KOPT-K1 (cell line): ENCODE data around the gene EHD3.

Source experiments
- H3K27ac ChIP-seq: fragments of 200-600 bp; sonication (generic); 2 replicates; pipeline ENCODE4 v1.5.1; 2016; ENCODE audit warnings: antibody characterized with exemption, mild to moderate bottlenecking, low read depth, low read length; ENCODE audit not compliant: poor library complexity, severe bottlenecking
- H3K36me3 ChIP-seq: fragments of 200-600 bp; sonication (generic); 2 replicates; pipeline ENCODE4 v1.5.1; 2017; ENCODE audit warnings: antibody characterized with exemption, mild to moderate bottlenecking, low read length, moderate library complexity; ENCODE audit not compliant: insufficient read depth
- H3K9me3 ChIP-seq: fragments of 200-600 bp; sonication (generic); 2 replicates; pipeline ENCODE4 v1.5.1; 2017; ENCODE audit warnings: antibody characterized with exemption, low read length, mild to moderate bottlenecking; ENCODE audit not compliant: insufficient read depth, poor library complexity, severe bottlenecking

The EHD3 gene

GRCh38 chr2:31223026-31223425 lies 10.9 kb upstream of the EHD3 start:
- Histone ChIP-seq H3K9me3 (no peaks in the 10 kb centered on the region), H3K36me3 (no peaks in the 10 kb centered on the region), H3K27ac (no peak overlapping the region)

GRCh38 chr2:31223749-31224148 lies 10.2 kb upstream of the EHD3 start:
- H3K9me3 ChIP-seq, result no peaks in the 10 kb centered on the region
- H3K36me3 ChIP-seq, result no peaks in the 10 kb centered on the region
- no peak overlapping the region for H3K27ac ChIP-seq

- H3K27ac ChIP-seq, result no peak overlapping the region
- H3K9me3 ChIP-seq, result no peaks in the 10 kb centered on the region
- H3K36me3 ChIP-seq, result no peaks in the 10 kb centered on the region
Measured at GRCh38 chr2:31226266-31226665, 7.7 kb upstream of the EHD3 start.

GRCh38 chr2:31227110-31227509 lies 6.8 kb upstream of the EHD3 start:
- H3K9me3 ChIP-seq, result no peaks in the 10 kb centered on the region
- H3K27ac ChIP-seq, result no peak overlapping the region
- no peaks in the 10 kb centered on the region for H3K36me3 ChIP-seq

GRCh38 chr2:31227711-31228125 lies 6.2 kb upstream of the EHD3 start:
- Histone ChIP-seq H3K36me3 (no peaks in the 10 kb centered on the region), H3K27ac (no peak overlapping the region), H3K9me3 (no peaks in the 10 kb centered on the region)

GRCh38 chr2:31228717-31229116 lies 5.2 kb upstream of the EHD3 start:
- H3K36me3 ChIP-seq, result no peaks in the 10 kb centered on the region
- no peaks in the 10 kb centered on the region for H3K9me3 ChIP-seq
- no peak overlapping the region for H3K27ac ChIP-seq

GRCh38 chr2:31230751-31231150 lies 3.2 kb upstream of the EHD3 start:
- Histone ChIP-seq H3K27ac (no peak overlapping the region), H3K36me3 (no peaks in the 10 kb centered on the region), H3K9me3 (no peaks in the 10 kb centered on the region)

- Histone ChIP-seq H3K9me3 (no peaks in the 10 kb centered on the region), H3K36me3 (no peaks in the 10 kb centered on the region), H3K27ac (no peak overlapping the region)
Measured at GRCh38 chr2:31231571-31232302, 2.2 kb upstream of the EHD3 start.

GRCh38 chr2:31232586-31232985 lies 1.4 kb upstream of the EHD3 start:
- Histone ChIP-seq H3K9me3 (no peaks in the 10 kb centered on the region), H3K36me3 (no peaks in the 10 kb centered on the region), H3K27ac (no peak overlapping the region)

- H3K36me3 ChIP-seq, result no peaks in the 10 kb centered on the region
- H3K9me3 ChIP-seq, result no peaks in the 10 kb centered on the region
- peak overlapping the region; percentile 11 for H3K27ac ChIP-seq
Measured at GRCh38 chr2:31233231-31233630, 721 bp upstream of the EHD3 start.

- Histone ChIP-seq H3K27ac (no peak overlapping the region), H3K36me3 (no peaks in the 10 kb centered on the region), H3K9me3 (no peaks in the 10 kb centered on the region)
Measured at GRCh38 chr2:31234683-31235503, 941 bp downstream of the EHD3 start.

GRCh38 chr2:31235504-31235902 lies 1.6 kb downstream of the EHD3 start:
- Histone ChIP-seq H3K36me3 (no peaks in the 10 kb centered on the region), H3K27ac (no peak overlapping the region), H3K9me3 (no peaks in the 10 kb centered on the region)

- Histone ChIP-seq H3K27ac (no peak overlapping the region), H3K36me3 (no peaks in the 10 kb centered on the region), H3K9me3 (no peaks in the 10 kb centered on the region)
Measured at GRCh38 chr2:31236433-31237205, 2.7 kb downstream of the EHD3 start.

- Histone ChIP-seq H3K9me3 (no peaks in the 10 kb centered on the region), H3K27ac (no peak overlapping the region)
Measured at GRCh38 chr2:31237348-31238017, 3.5 kb downstream of the EHD3 start.

More at GRCh38 chr2:31237348-31238017, 3.5 kb downstream of the EHD3 start:
- no peaks in the 10 kb centered on the region for H3K36me3 ChIP-seq
